NB4 (cell line): ENCODE measurements around the gene ATPAF2.

Source experiments
- MYC ChIP-seq: IDR thresholded peaks from 2 replicates; pipeline ENCODE4 v1.6.1; 2011; ENCODE audit warnings: low read depth, low read length
- POLR2A ChIP-seq: IDR thresholded peaks from 2 replicates; pipeline ENCODE4 v1.6.1; 2011; ENCODE audit warnings: mild to moderate bottlenecking; ENCODE audit not compliant: insufficient read length; ENCODE audit errors: extremely low read depth
- TF ChIP-seq, protein P1 (sequence below): IDR thresholded peaks from one replicate; pipeline ENCODE4 v1.5.1; 2012; ENCODE audit warnings: low read depth, low read length
- TF ChIP-seq, protein P2 (sequence below): IDR thresholded peaks from 2 replicates; pipeline ENCODE4 v1.6.1; 2011; ENCODE audit warnings: low read depth, low read length

DNA sequence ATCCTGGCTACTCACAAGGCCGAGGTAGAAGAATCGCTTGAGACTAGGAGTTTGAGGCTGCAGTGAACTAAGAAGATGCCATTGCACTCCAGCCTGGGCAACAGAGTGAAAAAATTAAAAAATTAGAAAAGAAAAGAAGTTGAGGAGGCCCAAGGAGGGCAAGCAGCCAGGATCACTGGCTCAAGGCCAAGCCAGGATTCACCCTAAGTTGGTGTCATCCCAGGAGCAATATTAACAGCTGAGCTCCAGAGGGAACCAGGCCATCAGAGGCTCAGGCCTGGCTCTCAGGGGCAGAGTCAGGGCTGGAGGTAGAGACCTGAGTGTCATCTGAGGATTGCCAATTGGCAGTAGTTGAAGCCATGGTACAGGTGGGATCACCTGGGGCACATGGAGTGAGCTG lies 45.6 kb downstream of the ATPAF2 start:
- no peak for TF ChIP-seq POLR2A
- TF ChIP-seq, protein P1, sequence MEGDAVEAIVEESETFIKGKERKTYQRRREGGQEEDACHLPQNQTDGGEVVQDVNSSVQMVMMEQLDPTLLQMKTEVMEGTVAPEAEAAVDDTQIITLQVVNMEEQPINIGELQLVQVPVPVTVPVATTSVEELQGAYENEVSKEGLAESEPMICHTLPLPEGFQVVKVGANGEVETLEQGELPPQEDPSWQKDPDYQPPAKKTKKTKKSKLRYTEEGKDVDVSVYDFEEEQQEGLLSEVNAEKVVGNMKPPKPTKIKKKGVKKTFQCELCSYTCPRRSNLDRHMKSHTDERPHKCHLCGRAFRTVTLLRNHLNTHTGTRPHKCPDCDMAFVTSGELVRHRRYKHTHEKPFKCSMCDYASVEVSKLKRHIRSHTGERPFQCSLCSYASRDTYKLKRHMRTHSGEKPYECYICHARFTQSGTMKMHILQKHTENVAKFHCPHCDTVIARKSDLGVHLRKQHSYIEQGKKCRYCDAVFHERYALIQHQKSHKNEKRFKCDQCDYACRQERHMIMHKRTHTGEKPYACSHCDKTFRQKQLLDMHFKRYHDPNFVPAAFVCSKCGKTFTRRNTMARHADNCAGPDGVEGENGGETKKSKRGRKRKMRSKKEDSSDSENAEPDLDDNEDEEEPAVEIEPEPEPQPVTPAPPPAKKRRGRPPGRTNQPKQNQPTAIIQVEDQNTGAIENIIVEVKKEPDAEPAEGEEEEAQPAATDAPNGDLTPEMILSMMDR, result no peak
- TF ChIP-seq, protein P2, sequence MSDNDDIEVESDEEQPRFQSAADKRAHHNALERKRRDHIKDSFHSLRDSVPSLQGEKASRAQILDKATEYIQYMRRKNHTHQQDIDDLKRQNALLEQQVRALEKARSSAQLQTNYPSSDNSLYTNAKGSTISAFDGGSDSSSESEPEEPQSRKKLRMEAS, result no peak
- TF ChIP-seq MYC, result no peak
